ENCODE results near the gene PARP9.

PARP9 gene

GRCh38 chr3:122564155-122564912 is at the start of gene PARP9, which contains the start of gene DTX3L:
Gene PARP9 (minus strand): TSS chr3:122564300. CDS start chr3:122559620, 4,680 bp downstream.
Gene DTX3L (plus strand): TSS chr3:122564338. CDS start chr3:122564427, 89 bp downstream.
- DNase-seq: peak in 13 of 14 donors; percentile 15 to 90 (median 72)

GRCh38 chr3:122612696-122613095 is 48.6 kb upstream of the PARP9 start:
- no peak for DNase-seq

- no peak for DNase-seq
Observed at GRCh38 chr3:122609798-122610559, 45.9 kb upstream of the PARP9 start.

- no peak for DNase-seq
Observed at GRCh38 chr3:122608916-122609315, 44.8 kb upstream of the PARP9 start.

GRCh38 chr3:122606330-122606729 is 42.2 kb upstream of the PARP9 start:
- no peak for DNase-seq

- DNase-seq: no peak
Observed at GRCh38 chr3:122603056-122603455, 39.0 kb upstream of the PARP9 start.

GRCh38 chr3:122602011-122602710 is 38.1 kb upstream of the PARP9 start:
- DNase-seq: no peak

GRCh38 chr3:122598556-122598955 is 34.5 kb upstream of the PARP9 start:
- DNase-seq: no peak

GRCh38 chr3:122598151-122598550 is 34.1 kb upstream of the PARP9 start:
- DNase-seq: no peak

- DNase-seq: no peak
Observed at GRCh38 chr3:122594025-122594424, 29.9 kb upstream of the PARP9 start.

- DNase-seq: no peak
Observed at GRCh38 chr3:122590610-122591009, 26.5 kb upstream of the PARP9 start.

GRCh38 chr3:122589297-122589696 is 25.2 kb upstream of the PARP9 start:
- DNase-seq: no peak

- no peak for DNase-seq
Observed at GRCh38 chr3:122587572-122587971, 23.5 kb upstream of the PARP9 start.

- no peak for DNase-seq
Observed at GRCh38 chr3:122586773-122587485, 22.8 kb upstream of the PARP9 start.

- no peak for DNase-seq
Observed at GRCh38 chr3:122586098-122586497, 22.0 kb upstream of the PARP9 start.

- no peak for DNase-seq
Observed at GRCh38 chr3:122582390-122582789, 18.3 kb upstream of the PARP9 start.

GRCh38 chr3:122581622-122582021 is 17.5 kb upstream of the PARP9 start:
- DNase-seq: no peak

GRCh38 chr3:122580470-122580869 is 16.4 kb upstream of the PARP9 start:
- no peak for DNase-seq

GRCh38 chr3:122578069-122578740 is 14.1 kb upstream of the PARP9 start:
- DNase-seq: no peak

- no peak for DNase-seq
Observed at GRCh38 chr3:122577409-122578031, 13.4 kb upstream of the PARP9 start, which contains the start of gene PARP15. Gene PARP15 (plus strand): TSS chr3:122577650. CDS start chr3:122577668, 18 bp downstream.

Data from C1 segment of cervical spinal cord (tissue), 14 donors.